Esophagus squamous epithelium (tissue), 4 donors: ENCODE results near the gene KRT37.

Source experiments
- POLR2A ChIP-seq, 4 donors: fragments of 450-650 bp; IDR thresholded peaks; one replicate each; pipeline ENCODE4 v1.6.1; 2017; ENCODE audit warnings: antibody characterized with exemption in 4 of 4, mild to moderate bottlenecking in 4 of 4, moderate library complexity in 3 of 4
- TF ChIP-seq, protein P1 (sequence below), 6 experiments: fragments of 450-650 bp in 4 of 6; fragments of 200-600 bp in 2 of 6; sonication (generic) in 2 of 6; IDR thresholded peaks; one replicate each; pipeline ENCODE4 v1.5.1; 2016 to 2019; ENCODE audit warnings: antibody characterized with exemption in 6 of 6, mild to moderate bottlenecking in 4 of 6, moderate library complexity in 4 of 6

DNA sequence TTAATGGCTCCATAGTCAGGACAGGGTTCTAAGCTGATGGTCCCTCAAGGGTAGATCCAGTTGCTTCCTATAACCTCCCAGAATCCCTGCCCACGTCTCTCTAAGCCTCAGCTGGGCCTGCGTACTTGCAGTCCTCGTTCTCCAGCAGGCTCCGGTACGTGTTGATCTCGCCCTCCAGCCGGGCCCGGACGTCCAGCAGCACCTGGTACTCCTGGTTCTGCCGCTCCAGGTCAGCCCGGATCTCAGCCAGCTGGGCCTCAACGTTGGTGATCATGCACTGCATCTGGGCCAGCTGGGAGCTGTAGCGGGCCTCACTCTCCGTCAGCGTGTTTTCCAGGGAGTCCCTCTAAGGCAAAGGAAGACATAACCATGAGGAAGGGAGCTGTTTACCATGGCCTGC lies 38.3 kb upstream of the KRT37 start:
- TF ChIP-seq, protein P1, sequence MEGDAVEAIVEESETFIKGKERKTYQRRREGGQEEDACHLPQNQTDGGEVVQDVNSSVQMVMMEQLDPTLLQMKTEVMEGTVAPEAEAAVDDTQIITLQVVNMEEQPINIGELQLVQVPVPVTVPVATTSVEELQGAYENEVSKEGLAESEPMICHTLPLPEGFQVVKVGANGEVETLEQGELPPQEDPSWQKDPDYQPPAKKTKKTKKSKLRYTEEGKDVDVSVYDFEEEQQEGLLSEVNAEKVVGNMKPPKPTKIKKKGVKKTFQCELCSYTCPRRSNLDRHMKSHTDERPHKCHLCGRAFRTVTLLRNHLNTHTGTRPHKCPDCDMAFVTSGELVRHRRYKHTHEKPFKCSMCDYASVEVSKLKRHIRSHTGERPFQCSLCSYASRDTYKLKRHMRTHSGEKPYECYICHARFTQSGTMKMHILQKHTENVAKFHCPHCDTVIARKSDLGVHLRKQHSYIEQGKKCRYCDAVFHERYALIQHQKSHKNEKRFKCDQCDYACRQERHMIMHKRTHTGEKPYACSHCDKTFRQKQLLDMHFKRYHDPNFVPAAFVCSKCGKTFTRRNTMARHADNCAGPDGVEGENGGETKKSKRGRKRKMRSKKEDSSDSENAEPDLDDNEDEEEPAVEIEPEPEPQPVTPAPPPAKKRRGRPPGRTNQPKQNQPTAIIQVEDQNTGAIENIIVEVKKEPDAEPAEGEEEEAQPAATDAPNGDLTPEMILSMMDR (IDR thresholded peaks at IDR 0.05): no peak
- no peak for TF ChIP-seq POLR2A (IDR thresholded peaks at IDR 0.05)
